Esophagus squamous epithelium (tissue), 5 donors: ENCODE data around the gene CADPS. TPM values are rescaled to one million over a fixed set of nuclear protein-coding genes. Genes with fewer than 3 reads are reported as not detected.

ENCODE experiments used
- DNase-seq: peaks from one replicate; lab custom pipeline; 2025; lab: John Stamatoyannopoulos, UW
- H3K27ac ChIP-seq, 4 donors: fragments of 200-600 bp; sonication (generic); one replicate each; pipeline ENCODE4 v1.5.1; 2016 to 2019; ENCODE audit warnings: mild to moderate bottlenecking in 1 of 4
- H3K27me3 ChIP-seq, 4 donors: fragments of 200-600 bp; sonication (generic); 1 replicate in 3 of 4; 2 replicates in 1 of 4; pipeline versions ENCODE4 v1.5.1 to v1.6.0; 2017 to 2021; ENCODE audit warnings: antibody characterized with exemption in 1 of 4
- H3K36me3 ChIP-seq, 3 donors: fragments of 200-600 bp; sonication (generic); one replicate each; pipeline ENCODE4 v1.5.1; 2016 to 2019
- H3K4me1 ChIP-seq, 3 donors: fragments of 200-600 bp; sonication (generic); one replicate each; pipeline ENCODE4 v1.5.1; 2017 to 2019
- H3K4me3 ChIP-seq, 4 donors: fragments of 200-600 bp; sonication (generic); 1 replicate in 3 of 4; 2 replicates in 1 of 4; pipeline ENCODE4 v1.5.1; 2016 to 2019; ENCODE audit warnings: mild to moderate bottlenecking in 2 of 4, moderate library complexity in 1 of 4
- H3K9me3 ChIP-seq, 3 donors: fragments of 200-600 bp; sonication (generic); one replicate each; pipeline ENCODE4 v1.5.1; 2016 to 2019
- POLR2A ChIP-seq, 4 donors: fragments of 450-650 bp; IDR thresholded peaks; one replicate each; pipeline ENCODE4 v1.6.1; 2017; ENCODE audit warnings: antibody characterized with exemption in 4 of 4, mild to moderate bottlenecking in 4 of 4, moderate library complexity in 3 of 4
- WGBS, 2 donors: methylation state at CpG; one replicate each; pipeline ENCODE4 v1.1.5; 2018; 5-methylcytosine and 5-hydroxymethylcytosine counted together
- intact Hi-C: fragments of 100-400 bp; cut with DNase I; formaldehyde crosslinking; loops from one replicate; pipeline ENCODE4 v1.15.0; 2022
- total RNA-seq, 4 donors: library from RNA; depleted of rRNA; stranded (reverse); fragments of >200 nt; gene quantifications; one replicate each; pipeline ENCODE4 v1.1.0, GENCODE V29; 2016
- TF ChIP-seq, protein P1 (sequence below), 6 experiments: fragments of 450-650 bp in 4 of 6; fragments of 200-600 bp in 2 of 6; sonication (generic) in 2 of 6; IDR thresholded peaks; one replicate each; pipeline ENCODE4 v1.5.1; 2016 to 2019; ENCODE audit warnings: antibody characterized with exemption in 6 of 6, mild to moderate bottlenecking in 4 of 6, moderate library complexity in 4 of 6
- donor health status: DM: yes; HTN: yes; CAD: no.

Gene CADPS
- total RNA-seq, 4 donors from 2014 or later: 0.09 to 4.8 TPM; not detected in 2

- Histone ChIP-seq H3K4me3 (no peak overlapping the region), H3K9me3 (no peaks in the 10 kb centered on the region), H3K27me3 (no peaks in the 10 kb centered on the region), H3K27ac (no peak overlapping the region), H3K4me1 (no peaks in the 10 kb centered on the region), H3K36me3 (no peaks in the 10 kb centered on the region)
- TF ChIP-seq POLR2A (IDR thresholded peaks at IDR 0.05): no peak
- TF ChIP-seq, protein P1, sequence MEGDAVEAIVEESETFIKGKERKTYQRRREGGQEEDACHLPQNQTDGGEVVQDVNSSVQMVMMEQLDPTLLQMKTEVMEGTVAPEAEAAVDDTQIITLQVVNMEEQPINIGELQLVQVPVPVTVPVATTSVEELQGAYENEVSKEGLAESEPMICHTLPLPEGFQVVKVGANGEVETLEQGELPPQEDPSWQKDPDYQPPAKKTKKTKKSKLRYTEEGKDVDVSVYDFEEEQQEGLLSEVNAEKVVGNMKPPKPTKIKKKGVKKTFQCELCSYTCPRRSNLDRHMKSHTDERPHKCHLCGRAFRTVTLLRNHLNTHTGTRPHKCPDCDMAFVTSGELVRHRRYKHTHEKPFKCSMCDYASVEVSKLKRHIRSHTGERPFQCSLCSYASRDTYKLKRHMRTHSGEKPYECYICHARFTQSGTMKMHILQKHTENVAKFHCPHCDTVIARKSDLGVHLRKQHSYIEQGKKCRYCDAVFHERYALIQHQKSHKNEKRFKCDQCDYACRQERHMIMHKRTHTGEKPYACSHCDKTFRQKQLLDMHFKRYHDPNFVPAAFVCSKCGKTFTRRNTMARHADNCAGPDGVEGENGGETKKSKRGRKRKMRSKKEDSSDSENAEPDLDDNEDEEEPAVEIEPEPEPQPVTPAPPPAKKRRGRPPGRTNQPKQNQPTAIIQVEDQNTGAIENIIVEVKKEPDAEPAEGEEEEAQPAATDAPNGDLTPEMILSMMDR (IDR thresholded peaks at IDR 0.05): no peak
- DNase-seq: no peak
- 63 to 72% methylated on average over 5 of the region's 5 CpGs for WGBS, 2 donors
- intact Hi-C loops: no loop called here
These were observed 15.9 kb downstream of the CADPS start for GRCh38 chr3:62859203-62859791.

DNA sequence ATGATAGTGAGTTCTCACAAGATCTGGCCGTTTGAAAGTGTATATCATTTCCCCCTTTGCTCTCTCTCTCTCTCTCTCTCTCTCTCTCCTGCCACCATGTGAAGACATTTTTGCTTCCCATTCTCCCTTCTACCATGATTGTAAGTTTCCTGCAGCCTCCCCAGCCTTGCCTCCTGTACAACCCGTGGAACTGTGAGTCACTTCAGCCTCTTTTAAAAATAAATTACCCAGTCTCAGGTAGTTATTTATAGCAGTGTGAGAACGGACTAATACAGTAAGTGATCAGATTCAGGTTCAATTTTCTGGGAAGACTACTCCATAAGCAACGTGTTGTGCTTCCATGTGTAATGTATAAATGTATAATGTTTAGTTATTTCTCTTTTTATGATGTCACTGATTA is 29.2 kb downstream of the CADPS start:
- TF ChIP-seq POLR2A (IDR thresholded peaks at IDR 0.05): no peak
- TF ChIP-seq, protein P1 (IDR thresholded peaks at IDR 0.05): no peak
- intact Hi-C loops: no loop called here
- Histone ChIP-seq H3K9me3 (no peaks in the 10 kb centered on the region), H3K4me3 (no peak overlapping the region), H3K4me1 (no peaks in the 10 kb centered on the region), H3K27me3 (no peaks in the 10 kb centered on the region), H3K27ac (no peak overlapping the region), H3K36me3 (no peaks in the 10 kb centered on the region)
- WGBS, 2 donors: 46 to 48% methylated on average over 4 of the region's 4 CpGs
- no peak for DNase-seq

DNA sequence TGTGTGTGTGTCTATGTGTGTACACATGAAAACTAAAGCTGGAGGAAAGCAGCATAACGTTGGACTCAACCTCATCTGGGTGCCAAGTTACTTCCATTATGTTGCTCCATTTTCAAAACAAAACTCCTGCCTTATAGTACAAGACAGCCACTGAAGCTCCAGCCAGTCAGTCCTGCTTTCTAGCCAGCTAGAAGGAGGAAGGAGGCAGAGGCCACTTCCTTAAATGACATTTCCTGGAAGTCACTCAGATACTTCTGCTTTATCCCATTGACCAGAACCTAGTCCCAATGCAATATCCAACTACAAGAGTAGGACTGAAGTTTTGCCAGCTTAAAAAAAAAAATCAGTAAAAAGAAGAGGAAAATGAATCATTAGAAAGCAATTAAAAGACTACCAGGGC is 31.7 kb downstream of the CADPS start:
- H3K9me3 ChIP-seq: no peaks in the 10 kb centered on the region
- H3K27ac ChIP-seq: no peak overlapping the region
- intact Hi-C loops: no loop called here
- H3K27me3 ChIP-seq: no peaks in the 10 kb centered on the region
- DNase-seq: no peak
- H3K4me3 ChIP-seq: no peak overlapping the region
- TF ChIP-seq, protein P1 (IDR thresholded peaks at IDR 0.05): no peak
- TF ChIP-seq POLR2A (IDR thresholded peaks at IDR 0.05): no peak
- H3K36me3 ChIP-seq: no peaks in the 10 kb centered on the region
- WGBS, 2 donors: 26 to 29% methylated on average over 1 of the region's 1 CpG
- H3K4me1 ChIP-seq: no peaks in the 10 kb centered on the region

GRCh38 chr3:62839748-62840147 is 35.5 kb downstream of the CADPS start:
- Histone ChIP-seq H3K4me3 (no peak overlapping the region), H3K9me3 (no peaks in the 10 kb centered on the region), H3K36me3 (no peaks in the 10 kb centered on the region), H3K27ac (no peak overlapping the region), H3K27me3 (no peaks in the 10 kb centered on the region), H3K4me1 (no peaks in the 10 kb centered on the region)
- 55 to 59% methylated on average over 1 of the region's 1 CpG for WGBS, 2 donors
- no peak for TF ChIP-seq POLR2A (IDR thresholded peaks at IDR 0.05)
- TF ChIP-seq, protein P1 (IDR thresholded peaks at IDR 0.05): no peak
- intact Hi-C loops: no loop called here
- DNase-seq: no peak

DNA sequence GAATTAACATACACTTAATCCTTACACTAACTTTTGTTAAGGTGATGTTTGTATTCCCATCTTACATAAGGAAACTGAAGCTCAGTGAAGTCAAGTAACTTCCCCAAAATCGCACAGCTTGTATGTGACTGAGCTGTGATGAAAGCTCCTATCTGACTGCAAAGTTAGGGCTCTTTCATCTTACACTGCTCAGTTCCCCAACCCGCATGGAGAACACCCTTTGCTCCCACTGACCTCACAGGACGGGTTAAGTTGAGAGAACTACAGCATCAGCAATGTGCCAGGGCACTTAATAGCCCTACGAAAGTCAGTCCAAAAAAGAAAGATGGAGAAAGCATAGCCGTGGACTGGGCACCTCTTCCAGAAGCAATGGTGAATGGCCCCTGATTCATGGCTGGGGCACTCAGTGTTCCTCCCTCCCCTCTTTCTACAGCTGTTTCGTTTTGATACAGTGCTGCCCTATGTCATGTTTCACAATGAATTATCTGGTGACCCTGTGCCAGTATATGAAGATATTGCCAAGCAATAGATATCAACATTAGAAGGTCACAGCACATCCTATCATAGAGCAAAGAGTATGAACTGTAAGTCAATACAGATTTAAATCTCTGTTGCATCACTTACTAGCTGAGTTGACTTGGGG is 38.0 kb downstream of the CADPS start:
- DNase-seq: no peak
- Histone ChIP-seq H3K4me3 (no peak overlapping the region), H3K27me3 (no peaks in the 10 kb centered on the region), H3K9me3 (no peaks in the 10 kb centered on the region), H3K4me1 (no peaks in the 10 kb centered on the region), H3K27ac (no peak overlapping the region), H3K36me3 (no peaks in the 10 kb centered on the region)
- TF ChIP-seq POLR2A (IDR thresholded peaks at IDR 0.05): no peak
- TF ChIP-seq, protein P1 (IDR thresholded peaks at IDR 0.05): no peak
- WGBS, 2 donors: 51 to 67% methylated on average over 6 of the region's 6 CpGs
- intact Hi-C loops: no loop called here
